ENCODE measurements around the gene NXPH1. TPM values are rescaled to one million over a fixed set of nuclear protein-coding genes. Genes with fewer than 3 reads are reported as not detected.

The NXPH1 gene
- total and polyA plus RNA-seq, 7 experiments from 2014 or later: not detected

- Histone ChIP-seq H3K4me3 (ENCODE audit: low read length) (no peak overlapping the region), H3K36me3 (ENCODE audit: control insufficient read depth in 2 of 3, insufficient read depth in 3 of 3, low read length in 3 of 3) (no peaks in the 10 kb centered on the region), H3K9me3 (ENCODE audit: control insufficient read depth in 2 of 3, low read length in 3 of 3) (no peaks in the 10 kb centered on the region), H3K27me3 (ENCODE audit: control insufficient read depth in 2 of 2, insufficient read depth in 2 of 2, low read length in 2 of 2) (no peaks in the 10 kb centered on the region), H3K27ac (ENCODE audit: low read depth, low read length) (no peak overlapping the region), H3K4me1 (ENCODE audit: control insufficient read depth in 2 of 2, insufficient read depth in 2 of 2, low read length in 2 of 2) (no peaks in the 10 kb centered on the region)
- H3K36me3 Mint-ChIP-seq: no peaks in the 10 kb centered on the region
- peak in 6 of 9 donors; percentile 24 to 45 (median 36) for DNase-seq
- H3K27me3 Mint-ChIP-seq: peaks cover 3 to 18% (median 5%) of the 10 kb centered on the region in 5 donors
- no peak overlapping the region for H3K27ac Mint-ChIP-seq
- ChIA-PET CTCF (no interaction called here), POLR2A (no interaction called here)
- intact Hi-C loops (cut with micrococcal nuclease): loop anchor here in 1 of 2 donors (1.0 kb wide), 1 partner anchor 306 kb away; no protein-coding TSS in a partner anchor
- H3K9me3 Mint-ChIP-seq: no peaks in the 10 kb centered on the region
- H3K4me3 Mint-ChIP-seq: no peak overlapping the region
- no peaks in the 10 kb centered on the region for H3K4me1 Mint-ChIP-seq
- peak; percentile 66 for ATAC-seq
Measured at GRCh38 chr7:8418629-8419245, 14.7 kb upstream of the NXPH1 start.

GRCh38 chr7:8422177-8422576 is 11.2 kb upstream of the NXPH1 start:
- DNase-seq (no peak), ATAC-seq (no peak)
- Mint-ChIP-seq H3K36me3 (no peaks in the 10 kb centered on the region), H3K4me3 (no peak overlapping the region), H3K9me3 (no peaks in the 10 kb centered on the region), H3K27ac (no peak overlapping the region), H3K27me3 (peaks cover 3 to 17% (median 5%) of the 10 kb centered on the region in 5 donors), H3K4me1 (no peaks in the 10 kb centered on the region)
- H3K4me1 ChIP-seq (ENCODE audit: control insufficient read depth in 2 of 2, insufficient read depth in 2 of 2, low read length in 2 of 2): no peaks in the 10 kb centered on the region
- ChIA-PET POLR2A (no interaction called here), CTCF (no interaction called here)
- intact Hi-C loops (cut with micrococcal nuclease): no loop called here
- no peaks in the 10 kb centered on the region for H3K27me3 ChIP-seq (ENCODE audit: control insufficient read depth in 2 of 2, insufficient read depth in 2 of 2, low read length in 2 of 2)
- no peak overlapping the region for H3K4me3 ChIP-seq (ENCODE audit: low read length)
- H3K27ac ChIP-seq (ENCODE audit: low read depth, low read length): no peak overlapping the region
- H3K36me3 ChIP-seq (ENCODE audit: control insufficient read depth in 2 of 3, insufficient read depth in 3 of 3, low read length in 3 of 3): no peaks in the 10 kb centered on the region
- no peaks in the 10 kb centered on the region for H3K9me3 ChIP-seq (ENCODE audit: control insufficient read depth in 2 of 3, low read length in 3 of 3)

DNA sequence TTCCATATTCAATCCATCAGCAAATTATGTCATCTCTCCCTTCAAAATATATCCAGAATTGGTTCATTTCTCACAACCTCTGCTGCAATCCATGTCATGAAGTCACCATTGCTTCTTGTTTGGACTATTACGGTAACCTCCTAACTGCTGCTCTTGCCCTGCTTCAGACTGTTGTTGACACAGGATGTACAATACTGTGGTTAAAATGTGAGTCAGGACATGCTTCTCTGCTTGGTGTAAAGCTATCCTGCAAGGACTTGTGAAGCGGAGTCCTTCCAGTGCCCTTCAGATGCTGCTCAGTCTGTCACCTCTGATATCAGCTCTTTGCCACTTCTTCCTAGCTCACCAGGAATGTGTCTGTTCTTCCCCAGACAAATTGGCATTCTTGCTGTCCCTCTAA is 10.4 kb upstream of the NXPH1 start:
- ATAC-seq (no peak), DNase-seq (no peak)
- POLR2A ChIA-PET: no interaction called here
- H3K4me3 ChIP-seq (ENCODE audit: low read length): no peak overlapping the region
- H3K4me1 ChIP-seq (ENCODE audit: control insufficient read depth in 2 of 2, insufficient read depth in 2 of 2, low read length in 2 of 2): no peaks in the 10 kb centered on the region
- no peak overlapping the region for H3K4me3 Mint-ChIP-seq
- H3K27me3 Mint-ChIP-seq: peaks cover 0 to 8% (median 3%) of the 10 kb centered on the region in 5 donors
- intact Hi-C loops (cut with micrococcal nuclease): no loop called here
- CTCF ChIA-PET: no interaction called here
- no peaks in the 10 kb centered on the region for H3K36me3 ChIP-seq (ENCODE audit: control insufficient read depth in 2 of 3, insufficient read depth in 3 of 3, low read length in 3 of 3)
- H3K9me3 Mint-ChIP-seq: peaks cover 0 to under 1% (median 0%) of the 10 kb centered on the region in 11 donors
- no peak overlapping the region for H3K27ac ChIP-seq (ENCODE audit: low read depth, low read length)
- no peaks in the 10 kb centered on the region for H3K4me1 Mint-ChIP-seq
- no peaks in the 10 kb centered on the region for H3K27me3 ChIP-seq (ENCODE audit: control insufficient read depth in 2 of 2, insufficient read depth in 2 of 2, low read length in 2 of 2)
- H3K36me3 Mint-ChIP-seq: no peaks in the 10 kb centered on the region
- no peak overlapping the region for H3K27ac Mint-ChIP-seq
- no peaks in the 10 kb centered on the region for H3K9me3 ChIP-seq (ENCODE audit: control insufficient read depth in 2 of 3, low read length in 3 of 3)

DNA sequence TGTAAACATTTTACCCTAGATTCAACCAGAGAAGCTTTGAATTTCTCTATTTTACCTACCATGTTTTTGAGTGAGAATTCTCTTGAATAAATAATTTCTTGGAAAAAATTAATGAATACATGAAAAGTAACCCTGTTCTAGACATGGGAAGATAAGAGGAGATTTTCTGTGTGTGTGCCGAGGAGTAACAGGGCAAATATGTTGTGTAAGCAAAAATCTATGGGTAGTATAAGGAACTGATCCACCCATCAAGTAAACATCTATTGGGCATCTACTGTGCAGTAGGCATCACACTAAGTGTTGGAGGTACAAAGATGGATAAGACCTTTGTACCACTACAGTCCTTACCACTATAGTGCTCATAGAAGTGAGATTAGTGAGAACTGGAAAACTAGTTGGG is 8.2 kb upstream of the NXPH1 start:
- H3K9me3 Mint-ChIP-seq: peaks cover 0 to 1% (median 0%) of the 10 kb centered on the region in 11 donors
- H3K27ac Mint-ChIP-seq: no peak overlapping the region
- POLR2A ChIA-PET: no interaction called here
- Histone ChIP-seq H3K36me3 (ENCODE audit: control insufficient read depth in 2 of 3, insufficient read depth in 3 of 3, low read length in 3 of 3) (no peaks in the 10 kb centered on the region), H3K27ac (ENCODE audit: low read depth, low read length) (no peak overlapping the region), H3K4me3 (ENCODE audit: low read length) (no peak overlapping the region), H3K27me3 (ENCODE audit: control insufficient read depth in 2 of 2, insufficient read depth in 2 of 2, low read length in 2 of 2) (no peaks in the 10 kb centered on the region), H3K4me1 (ENCODE audit: control insufficient read depth in 2 of 2, insufficient read depth in 2 of 2, low read length in 2 of 2) (no peaks in the 10 kb centered on the region), H3K9me3 (ENCODE audit: control insufficient read depth in 2 of 3, low read length in 3 of 3) (no peaks in the 10 kb centered on the region)
- peaks cover 2 to 13% (median 3%) of the 10 kb centered on the region in 5 donors for H3K27me3 Mint-ChIP-seq
- no peak for ATAC-seq
- no peak overlapping the region for H3K4me3 Mint-ChIP-seq
- H3K4me1 Mint-ChIP-seq: no peaks in the 10 kb centered on the region
- CTCF ChIA-PET: no interaction called here
- intact Hi-C loops (cut with micrococcal nuclease): no loop called here
- H3K36me3 Mint-ChIP-seq: no peaks in the 10 kb centered on the region
- no peak for DNase-seq

DNA sequence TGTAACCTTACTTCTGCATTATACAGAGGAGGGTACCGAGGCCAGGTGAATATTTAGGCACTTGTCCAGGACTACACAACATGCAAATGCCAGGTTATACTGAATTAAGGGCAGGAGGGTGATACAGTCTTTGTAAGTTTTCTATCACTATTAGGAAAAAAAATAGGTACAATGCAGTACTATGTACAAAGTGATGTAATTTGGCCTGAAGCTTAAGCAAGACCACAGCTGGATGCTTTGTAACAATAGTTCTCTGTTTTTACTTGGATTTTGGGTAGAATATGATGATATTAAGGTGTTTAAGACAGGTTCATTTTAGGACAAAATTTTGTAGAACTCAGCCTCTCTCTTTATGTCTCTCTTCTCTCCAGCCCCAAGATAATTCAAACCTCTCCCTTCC is 2.8 kb upstream of the NXPH1 start:
- Mint-ChIP-seq H3K27me3 (peaks cover 47 to 63% (median 48%) of the 10 kb centered on the region in 5 donors), H3K27ac (no peak overlapping the region), H3K4me3 (no peak overlapping the region), H3K9me3 (peaks cover 0 to 9% (median 5%) of the 10 kb centered on the region in 11 donors), H3K36me3 (peaks cover 0 to 10% (median 4%) of the 10 kb centered on the region in 5 donors), H3K4me1 (peaks cover 6 to 24% (median 13%) of the 10 kb centered on the region in 7 donors)
- H3K4me1 ChIP-seq (ENCODE audit: control insufficient read depth in 2 of 2, insufficient read depth in 2 of 2, low read length in 2 of 2): no peaks in the 10 kb centered on the region
- DNase-seq (no peak), ATAC-seq (no peak)
- ChIA-PET POLR2A (no interaction called here), CTCF (no interaction called here)
- no peak overlapping the region for H3K4me3 ChIP-seq (ENCODE audit: low read length)
- no peaks in the 10 kb centered on the region for H3K9me3 ChIP-seq (ENCODE audit: control insufficient read depth in 2 of 3, low read length in 3 of 3)
- H3K27me3 ChIP-seq (ENCODE audit: control insufficient read depth in 2 of 2, insufficient read depth in 2 of 2, low read length in 2 of 2): peaks cover 0 to 15% of the 10 kb centered on the region in 2 donors
- no peaks in the 10 kb centered on the region for H3K36me3 ChIP-seq (ENCODE audit: control insufficient read depth in 2 of 3, insufficient read depth in 3 of 3, low read length in 3 of 3)
- intact Hi-C loops (cut with micrococcal nuclease): no loop called here
- H3K27ac ChIP-seq (ENCODE audit: low read depth, low read length): no peak overlapping the region

- no peak for ATAC-seq
- DNase-seq: no peak
- Mint-ChIP-seq H3K27me3 (peaks cover 83 to 89% (median 86%) of the 10 kb centered on the region in 5 donors), H3K36me3 (peaks cover 0 to 10% (median 4%) of the 10 kb centered on the region in 5 donors), H3K4me3 (peak overlapping the region in 6 of 10 donors; percentile 8 to 65 (median 32)), H3K9me3 (peaks cover 0 to 16% (median 5%) of the 10 kb centered on the region in 11 donors), H3K4me1 (peaks cover 8 to 31% (median 26%) of the 10 kb centered on the region in 7 donors), H3K27ac (no peak overlapping the region)
- no peak overlapping the region for H3K4me3 ChIP-seq (ENCODE audit: low read length)
- POLR2A ChIA-PET: no interaction called here
- H3K4me1 ChIP-seq (ENCODE audit: control insufficient read depth in 2 of 2, insufficient read depth in 2 of 2, low read length in 2 of 2): no peaks in the 10 kb centered on the region
- H3K27me3 ChIP-seq (ENCODE audit: control insufficient read depth in 2 of 2, insufficient read depth in 2 of 2, low read length in 2 of 2): peaks cover 0 to 28% of the 10 kb centered on the region in 2 donors
- no peaks in the 10 kb centered on the region for H3K9me3 ChIP-seq (ENCODE audit: control insufficient read depth in 2 of 3, low read length in 3 of 3)
- no peaks in the 10 kb centered on the region for H3K36me3 ChIP-seq (ENCODE audit: control insufficient read depth in 2 of 3, insufficient read depth in 3 of 3, low read length in 3 of 3)
- intact Hi-C loops (cut with micrococcal nuclease): loop anchor here in 1 of 2 donors (1.0 to 5.0 kb wide), 2 partner anchors 9 to 1978 kb away; no protein-coding TSS in a partner anchor
- no peak overlapping the region for H3K27ac ChIP-seq (ENCODE audit: low read depth, low read length)
- CTCF ChIA-PET: no interaction called here
Measured at GRCh38 chr7:8434290-8435002, 1.0 kb downstream of the NXPH1 start.

All from naive thymus-derived CD4-positive, alpha-beta T cell (primary cell).